ENCODE measurements around the gene REXO5. TPM values are rescaled to one million over a fixed set of nuclear protein-coding genes. Genes with fewer than 3 reads are reported as not detected.

REXO5 gene
- total RNA-seq, 2 donors from 2014 or later = 16.5 to 23.8 TPM

DNA sequence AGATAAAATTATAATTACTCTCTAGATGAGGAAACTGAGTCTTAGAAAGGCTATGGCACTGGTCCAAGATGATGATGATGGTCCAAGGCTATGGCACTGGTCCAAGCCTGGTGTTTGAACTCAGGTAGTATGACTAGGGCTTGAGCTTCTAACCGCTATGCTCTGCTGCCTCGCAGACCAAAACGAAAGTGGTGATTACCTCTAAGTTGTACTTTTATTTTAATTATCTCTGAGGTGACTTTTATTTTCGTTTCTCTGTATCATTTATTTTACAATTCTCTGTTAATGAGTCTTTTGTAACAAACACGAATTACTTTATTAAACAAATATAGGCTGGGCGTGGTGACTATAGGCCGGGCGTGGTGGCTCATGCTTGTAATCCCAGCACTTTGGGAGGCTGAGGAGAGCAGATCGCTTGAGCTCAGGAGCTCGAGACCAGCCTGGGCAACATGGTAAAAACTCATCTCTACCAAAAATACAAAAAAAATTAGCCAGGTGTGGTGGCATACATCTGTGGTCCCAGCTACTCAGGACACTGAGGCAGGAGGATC is 5.6 kb downstream of the REXO5 start:
- no peak overlapping the region for H3K4me3 Mint-ChIP-seq
- peaks cover 1 to 5% of the 10 kb centered on the region in 2 donors for H3K36me3 Mint-ChIP-seq (ENCODE audit: insufficient read depth in 2 of 2)
- ATAC-seq (replicated peaks in 1 of 2) = no peak
- no peaks in the 10 kb centered on the region for H3K9me3 Mint-ChIP-seq
- no peaks in the 10 kb centered on the region for H3K27me3 Mint-ChIP-seq (ENCODE audit: low read depth)
- H3K27ac Mint-ChIP-seq = no peak overlapping the region
- H3K4me1 Mint-ChIP-seq (ENCODE audit: low read depth) = peaks cover 21% of the 10 kb centered on the region
- no peak for DNase-seq

DNA sequence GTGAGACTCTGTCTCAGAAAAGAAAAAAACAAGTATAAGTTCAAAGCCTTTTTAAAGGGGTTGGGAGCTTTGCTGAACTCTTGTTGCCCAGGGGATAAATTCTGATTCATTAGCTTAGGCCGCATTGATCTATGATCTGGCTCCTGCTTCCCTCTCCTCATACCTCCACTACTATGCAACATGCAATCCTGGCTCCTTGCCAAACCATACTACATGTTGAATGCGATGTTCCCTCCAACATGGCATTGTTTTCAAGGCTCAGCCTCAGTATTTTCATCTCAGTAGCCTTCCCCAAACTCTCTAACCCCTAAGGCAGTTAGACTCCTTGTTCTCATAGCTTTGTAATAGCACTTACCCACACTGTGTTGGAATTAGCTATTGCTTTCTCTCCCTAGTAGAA is 6.2 kb downstream of the REXO5 start:
- Mint-ChIP-seq H3K9me3 (no peaks in the 10 kb centered on the region), H3K36me3 (ENCODE audit: insufficient read depth in 2 of 2) (peaks cover 1 to 5% of the 10 kb centered on the region in 2 donors), H3K27me3 (ENCODE audit: low read depth) (no peaks in the 10 kb centered on the region), H3K4me1 (ENCODE audit: low read depth) (peaks cover 15% of the 10 kb centered on the region), H3K27ac (no peak overlapping the region), H3K4me3 (no peak overlapping the region)
- no peak for ATAC-seq (replicated peaks in 1 of 2)
- no peak for DNase-seq

DNA sequence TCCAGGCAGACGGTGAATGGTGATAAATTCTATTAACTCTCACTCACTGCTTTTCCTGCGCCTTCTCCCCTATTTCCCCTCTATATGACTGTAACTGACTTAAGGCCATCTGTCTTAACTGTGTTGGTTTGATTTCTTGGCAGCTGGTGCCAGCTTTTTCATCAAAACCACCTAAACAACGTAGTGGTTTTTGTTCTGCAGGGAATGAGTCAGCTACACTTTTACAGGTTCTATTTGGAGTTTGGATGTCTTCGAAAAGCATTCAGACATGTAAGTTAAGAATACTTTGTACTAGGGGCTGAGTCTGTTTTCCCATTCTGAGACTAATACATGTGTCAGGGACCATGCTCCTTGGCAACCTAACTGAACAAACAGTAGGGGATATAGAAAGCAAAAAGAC is 8.5 kb downstream of the REXO5 start:
- DNase-seq = peak; percentile 4 to 8
- Mint-ChIP-seq H3K27me3 (ENCODE audit: low read depth) (no peaks in the 10 kb centered on the region), H3K36me3 (ENCODE audit: insufficient read depth in 2 of 2) (peaks cover 3 to 4% of the 10 kb centered on the region in 2 donors), H3K4me3 (no peak overlapping the region), H3K9me3 (no peaks in the 10 kb centered on the region), H3K27ac (no peak overlapping the region), H3K4me1 (ENCODE audit: low read depth) (peaks cover 6% of the 10 kb centered on the region)
- ATAC-seq (replicated peaks in 1 of 2) = peak; percentile 76 to 79

DNA sequence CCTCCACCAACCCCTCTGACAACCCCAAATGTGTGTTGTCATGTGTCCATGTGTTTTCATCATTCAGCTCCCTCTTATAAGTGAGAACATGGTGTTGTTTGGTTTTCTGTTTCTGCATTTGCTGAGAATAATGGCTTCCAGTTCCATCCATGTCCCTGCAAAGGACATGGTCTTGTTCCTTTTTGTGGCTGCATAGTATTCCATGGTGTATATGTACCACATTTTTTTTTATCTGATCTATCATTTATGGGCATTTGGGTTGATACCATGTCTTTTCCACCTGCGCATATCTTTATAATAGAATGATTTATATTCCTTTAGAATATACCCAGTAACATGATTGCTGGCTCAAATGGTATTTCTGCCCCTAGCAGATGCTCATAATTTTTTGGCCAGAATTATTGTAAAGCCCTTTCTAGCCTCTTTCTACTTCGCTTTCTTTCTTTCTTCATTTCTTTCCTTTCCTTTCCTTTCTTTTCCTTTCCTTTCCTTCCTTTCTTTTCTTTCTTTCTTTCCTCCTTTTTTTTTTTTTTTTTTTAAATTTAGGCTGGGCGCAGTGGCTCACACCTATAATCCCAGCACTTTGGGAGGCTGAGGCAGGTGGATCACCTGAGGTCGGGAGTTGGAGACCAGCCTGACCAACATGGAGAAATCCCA is 12.7 kb downstream of the REXO5 start:
- no peak for DNase-seq
- H3K4me3 Mint-ChIP-seq = no peak overlapping the region
- H3K27me3 Mint-ChIP-seq (ENCODE audit: low read depth) = no peaks in the 10 kb centered on the region
- H3K36me3 Mint-ChIP-seq (ENCODE audit: insufficient read depth in 2 of 2) = peaks cover 6 to 8% of the 10 kb centered on the region in 2 donors
- no peaks in the 10 kb centered on the region for H3K9me3 Mint-ChIP-seq
- H3K27ac Mint-ChIP-seq = no peak overlapping the region
- H3K4me1 Mint-ChIP-seq (ENCODE audit: low read depth) = peaks cover 13% of the 10 kb centered on the region
- no peak for ATAC-seq (replicated peaks in 1 of 2)

DNA sequence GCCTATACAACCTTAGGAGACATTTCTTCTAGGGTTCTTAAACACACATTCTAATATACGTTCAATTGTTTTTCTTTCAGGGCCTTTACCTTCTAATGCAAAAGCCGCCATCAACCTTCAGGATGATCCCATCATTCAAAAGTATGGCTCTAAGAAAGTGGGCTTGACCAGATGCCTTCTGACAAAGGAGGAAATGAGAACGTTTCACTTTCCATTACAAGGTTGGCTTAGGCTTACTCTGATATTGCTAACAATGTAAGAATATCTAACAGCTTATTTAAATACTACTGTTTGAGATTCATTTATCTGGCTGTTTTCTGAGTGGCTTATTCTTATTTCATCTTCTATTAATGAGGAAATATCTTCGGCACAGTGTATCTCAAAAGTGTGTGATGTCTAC is 15.4 kb downstream of the REXO5 start:
- Mint-ChIP-seq H3K4me3 (no peak overlapping the region), H3K27me3 (ENCODE audit: low read depth) (no peaks in the 10 kb centered on the region), H3K36me3 (ENCODE audit: insufficient read depth in 2 of 2) (peaks cover 6 to 12% of the 10 kb centered on the region in 2 donors), H3K4me1 (ENCODE audit: low read depth) (peaks cover 7% of the 10 kb centered on the region), H3K9me3 (no peaks in the 10 kb centered on the region), H3K27ac (no peak overlapping the region)
- no peak for DNase-seq
- ATAC-seq (replicated peaks in 1 of 2) = no peak

DNA sequence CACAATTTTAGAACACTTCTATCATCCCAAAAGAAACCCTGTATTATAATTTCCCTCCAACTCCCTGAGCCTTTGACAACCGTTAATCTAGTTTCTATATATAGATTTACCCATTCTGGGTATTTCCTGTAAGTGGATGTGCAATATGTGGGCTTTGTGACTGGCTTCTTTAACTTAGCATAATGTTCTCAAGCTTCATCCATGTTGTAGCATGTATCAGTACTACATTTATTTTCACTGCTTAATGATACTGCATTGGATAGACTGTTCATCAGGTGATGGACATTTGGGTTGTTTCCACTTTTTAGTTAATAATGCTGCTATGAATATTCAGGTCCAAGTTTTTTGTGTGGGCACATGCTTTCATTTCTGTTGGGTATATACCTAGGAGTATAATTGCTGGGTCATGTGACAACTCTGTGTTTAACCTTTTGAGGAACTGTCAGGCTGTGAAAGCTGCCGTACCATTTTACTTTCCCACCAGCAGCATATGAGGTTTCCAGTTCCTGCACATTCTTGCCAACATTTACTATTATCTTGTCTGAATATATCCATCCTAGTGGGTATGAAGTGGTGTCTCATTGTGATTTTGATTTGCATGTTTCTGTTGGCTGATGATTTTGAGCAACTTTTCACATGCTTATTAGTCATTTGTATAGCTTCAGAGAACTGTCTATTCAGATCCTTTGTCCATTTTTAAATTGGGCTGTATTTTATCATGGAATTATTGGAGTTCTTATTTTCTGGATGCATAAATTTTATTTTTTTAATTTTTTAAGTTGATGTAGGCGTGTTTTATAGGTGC is 16.4 kb downstream of the REXO5 start:
- no peak overlapping the region for H3K4me3 Mint-ChIP-seq
- no peaks in the 10 kb centered on the region for H3K9me3 Mint-ChIP-seq
- DNase-seq = no peak
- ATAC-seq (replicated peaks in 1 of 2) = no peak
- no peaks in the 10 kb centered on the region for H3K27me3 Mint-ChIP-seq (ENCODE audit: low read depth)
- peaks cover 9 to 12% of the 10 kb centered on the region in 2 donors for H3K36me3 Mint-ChIP-seq (ENCODE audit: insufficient read depth in 2 of 2)
- H3K4me1 Mint-ChIP-seq (ENCODE audit: low read depth) = peaks cover 7% of the 10 kb centered on the region
- no peak overlapping the region for H3K27ac Mint-ChIP-seq

DNA sequence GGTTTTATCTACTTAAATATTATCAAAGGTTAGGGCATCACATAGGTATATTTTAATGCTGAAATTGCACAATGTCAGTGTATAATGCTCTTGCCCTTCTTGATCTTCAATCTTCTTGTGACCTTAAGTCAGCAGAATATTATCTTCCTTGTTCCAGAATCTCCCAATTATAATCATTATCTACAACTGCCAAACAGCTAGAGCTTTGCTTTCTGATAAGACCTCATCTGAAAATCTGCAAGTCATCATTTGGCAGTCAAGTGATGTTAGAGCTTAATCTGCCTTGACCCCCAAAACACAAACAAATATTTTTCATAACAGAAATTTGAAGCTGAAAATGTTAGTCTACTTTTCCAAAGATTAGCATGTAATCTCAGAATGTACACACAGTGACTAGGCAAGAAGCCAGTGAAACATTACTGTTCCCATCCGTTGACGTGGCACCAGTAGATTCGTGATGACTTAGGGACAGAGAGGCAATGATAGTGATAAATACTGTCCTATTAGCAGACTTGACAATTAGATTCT is 19.8 kb downstream of the REXO5 start:
- no peak for DNase-seq
- ATAC-seq (replicated peaks in 1 of 2) = no peak
- H3K27ac Mint-ChIP-seq = no peak overlapping the region
- no peaks in the 10 kb centered on the region for H3K9me3 Mint-ChIP-seq
- peaks cover 7% of the 10 kb centered on the region for H3K4me1 Mint-ChIP-seq (ENCODE audit: low read depth)
- H3K27me3 Mint-ChIP-seq (ENCODE audit: low read depth) = no peaks in the 10 kb centered on the region
- no peak overlapping the region for H3K4me3 Mint-ChIP-seq
- H3K36me3 Mint-ChIP-seq (ENCODE audit: insufficient read depth in 2 of 2) = peaks cover 2 to 12% of the 10 kb centered on the region in 2 donors

DNA sequence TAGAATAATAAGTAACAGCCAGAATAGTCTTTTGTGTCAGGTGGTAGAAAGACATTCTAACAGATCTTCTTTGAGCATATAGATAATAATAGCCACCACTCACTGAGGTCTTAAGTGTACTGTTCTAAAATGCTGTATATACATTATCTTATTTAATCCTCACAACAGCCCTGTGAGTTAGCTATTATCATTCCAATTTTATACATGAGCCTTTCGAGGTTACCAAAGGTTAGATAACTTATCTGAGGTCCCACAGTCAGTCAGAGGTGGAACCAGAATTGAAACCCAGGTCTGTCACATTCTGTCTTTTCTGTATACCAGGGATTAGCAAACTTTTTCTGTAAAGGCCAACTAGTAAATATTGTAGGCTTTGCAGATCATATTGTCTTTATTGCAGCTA is 23.2 kb downstream of the REXO5 start:
- Mint-ChIP-seq H3K4me1 (ENCODE audit: low read depth) (no peaks in the 10 kb centered on the region), H3K27me3 (ENCODE audit: low read depth) (no peaks in the 10 kb centered on the region), H3K9me3 (peaks cover 0 to 2% of the 10 kb centered on the region in 2 donors), H3K4me3 (no peak overlapping the region), H3K27ac (no peak overlapping the region), H3K36me3 (ENCODE audit: insufficient read depth in 2 of 2) (peaks cover 2 to 9% of the 10 kb centered on the region in 2 donors)
- no peak for ATAC-seq (replicated peaks in 1 of 2)
- no peak for DNase-seq

DNA sequence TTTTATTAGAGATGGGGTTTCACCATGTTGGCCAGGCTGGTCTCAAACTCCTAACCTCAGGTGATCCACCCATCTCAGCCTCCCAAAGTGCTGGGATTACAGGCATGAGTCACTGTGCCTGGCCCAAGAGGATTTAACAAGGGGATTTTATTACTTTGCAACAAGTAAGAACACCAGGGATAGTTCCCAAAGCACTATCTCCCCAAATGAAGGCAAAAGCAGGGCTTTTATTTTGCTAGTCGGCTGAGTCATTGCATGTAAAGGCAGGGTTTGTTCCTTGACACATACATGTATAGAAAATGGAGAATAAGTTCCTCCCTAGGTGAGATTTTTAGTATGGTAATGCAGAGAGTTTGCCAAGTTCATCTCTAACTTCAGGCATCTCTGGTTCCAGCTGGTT is 24.0 kb downstream of the REXO5 start:
- Mint-ChIP-seq H3K36me3 (ENCODE audit: insufficient read depth in 2 of 2) (peaks cover 4 to 16% of the 10 kb centered on the region in 2 donors), H3K4me3 (no peak overlapping the region), H3K27me3 (ENCODE audit: low read depth) (no peaks in the 10 kb centered on the region), H3K4me1 (ENCODE audit: low read depth) (no peaks in the 10 kb centered on the region), H3K27ac (no peak overlapping the region), H3K9me3 (peaks cover 2% of the 10 kb centered on the region in 2 donors)
- ATAC-seq (replicated peaks in 1 of 2) (no peak), DNase-seq (no peak)

DNA sequence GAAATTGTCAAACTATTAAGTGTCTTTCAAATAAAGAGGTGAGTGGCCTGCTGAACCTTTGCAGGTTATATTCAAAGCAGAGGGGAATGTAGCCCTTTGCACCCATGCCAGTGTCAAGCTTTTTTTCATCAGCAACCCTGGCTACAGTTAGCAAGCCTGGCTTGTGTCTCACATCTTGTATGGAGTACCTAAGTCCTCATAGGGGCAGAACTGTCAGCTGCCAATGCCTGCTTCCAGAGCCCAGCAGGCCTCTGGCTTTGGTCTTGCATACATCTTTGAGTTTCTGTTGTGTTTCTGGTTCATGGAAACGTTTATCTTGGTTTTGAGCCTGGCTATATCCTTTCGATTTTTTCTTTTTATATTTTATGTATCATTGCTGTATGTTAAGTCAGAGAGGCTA is 26.8 kb downstream of the REXO5 start:
- ATAC-seq (replicated peaks in 1 of 2) = no peak

DNA sequence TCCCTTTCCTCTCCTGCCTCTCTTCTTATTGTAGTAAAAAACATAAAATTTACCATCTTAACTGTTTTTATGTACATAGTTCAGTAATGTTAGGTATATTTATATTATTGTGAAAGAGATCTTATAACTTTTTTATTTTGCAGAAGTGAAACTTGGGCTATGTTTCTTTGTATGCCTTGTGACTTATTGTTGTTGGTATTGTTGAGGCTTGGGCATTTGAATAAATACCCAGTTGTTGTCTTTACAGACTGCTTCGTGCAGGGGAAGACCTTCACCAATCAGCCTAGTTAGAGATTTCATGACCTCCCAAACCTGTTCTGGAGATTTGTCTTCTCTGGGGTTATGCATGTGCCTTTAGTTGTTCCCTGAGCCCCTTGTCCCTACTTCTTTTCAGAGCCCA is 31.9 kb downstream of the REXO5 start:
- no peak overlapping the region for H3K27ac Mint-ChIP-seq
- ATAC-seq (replicated peaks in 1 of 2) = no peak
- no peaks in the 10 kb centered on the region for H3K27me3 Mint-ChIP-seq (ENCODE audit: low read depth)
- H3K4me3 Mint-ChIP-seq = no peak overlapping the region
- peaks cover 8 to 41% of the 10 kb centered on the region in 2 donors for H3K36me3 Mint-ChIP-seq (ENCODE audit: insufficient read depth in 2 of 2)
- peaks cover 2 to 7% of the 10 kb centered on the region in 2 donors for H3K9me3 Mint-ChIP-seq
- H3K4me1 Mint-ChIP-seq (ENCODE audit: low read depth) = no peaks in the 10 kb centered on the region
- no peak for DNase-seq

More for the DNA sequence above, 26.8 kb downstream of the REXO5 start:
- Mint-ChIP-seq H3K36me3 (ENCODE audit: insufficient read depth in 2 of 2) (peaks cover 6 to 32% of the 10 kb centered on the region in 2 donors), H3K9me3 (peaks cover 2 to 7% of the 10 kb centered on the region in 2 donors), H3K27me3 (ENCODE audit: low read depth) (no peaks in the 10 kb centered on the region), H3K4me1 (ENCODE audit: low read depth) (no peaks in the 10 kb centered on the region), H3K4me3 (no peak overlapping the region), H3K27ac (no peak overlapping the region)
- DNase-seq = no peak

DNA sequence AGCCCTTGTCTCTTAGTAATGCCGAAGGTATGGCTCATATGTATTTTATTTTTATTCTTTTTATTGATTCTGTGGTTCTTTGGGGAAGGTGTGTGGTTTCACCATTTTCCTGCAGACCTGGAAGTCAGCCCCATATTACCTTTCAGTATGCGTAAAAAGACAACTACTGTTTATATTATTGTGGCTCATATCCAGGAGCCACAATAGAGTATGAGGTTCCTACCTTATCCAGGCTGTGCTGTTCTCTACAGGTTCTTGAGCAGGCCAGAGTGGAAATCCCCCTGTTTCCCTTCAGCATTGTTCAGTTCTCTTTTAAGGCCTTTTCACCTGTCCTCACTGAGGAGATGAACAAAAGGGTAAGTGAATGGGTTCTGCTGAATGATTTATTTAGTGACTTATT is 33.2 kb downstream of the REXO5 start:
- Mint-ChIP-seq H3K4me1 (ENCODE audit: low read depth) (peaks cover 9% of the 10 kb centered on the region), H3K27ac (no peak overlapping the region), H3K36me3 (ENCODE audit: insufficient read depth in 2 of 2) (peaks cover 8 to 38% of the 10 kb centered on the region in 2 donors), H3K9me3 (peaks cover 2 to 6% of the 10 kb centered on the region in 2 donors), H3K4me3 (no peak overlapping the region), H3K27me3 (ENCODE audit: low read depth) (no peaks in the 10 kb centered on the region)
- ATAC-seq (replicated peaks in 1 of 2) (no peak), DNase-seq (no peak)

DNA sequence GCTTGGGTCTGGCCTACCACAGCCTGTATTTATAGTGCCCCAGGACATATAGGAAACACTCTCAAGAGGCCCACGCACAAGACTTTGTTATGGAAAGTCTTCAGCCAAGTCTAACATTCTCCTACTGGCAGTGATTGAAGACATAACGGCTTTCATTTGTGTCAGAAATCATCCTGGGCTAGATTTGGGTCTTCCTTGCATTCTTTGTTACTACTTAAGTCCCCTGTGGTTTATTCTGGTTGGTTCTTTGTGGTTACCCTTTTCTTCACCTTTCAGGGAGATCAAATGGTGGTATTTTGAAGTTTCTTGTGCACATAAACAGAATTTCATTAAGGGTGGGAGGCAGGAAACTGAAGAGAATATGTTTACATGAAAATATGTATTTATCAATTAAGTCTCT is 37.7 kb downstream of the REXO5 start:
- Mint-ChIP-seq H3K27ac (peak overlapping the region; percentile 44), H3K36me3 (ENCODE audit: insufficient read depth in 2 of 2) (peaks cover 2 to 8% of the 10 kb centered on the region in 2 donors), H3K4me1 (ENCODE audit: low read depth) (peaks cover 18% of the 10 kb centered on the region), H3K27me3 (ENCODE audit: low read depth) (no peaks in the 10 kb centered on the region), H3K9me3 (no peaks in the 10 kb centered on the region), H3K4me3 (peak overlapping the region in 1 of 2 donors; percentile 3)
- DNase-seq (no peak), ATAC-seq (replicated peaks in 1 of 2) (no peak)

Data from activated T-cell treated with anti-CD3 and anti-CD28 coated beads, Interleukin-2, amount 50 U/mL, for 72 hours (primary cell).